GM21717 (cell line): ENCODE measurements around the gene BDH1.
A peak's percentile ranks its signal among the peaks of the same experiment; 100 is the strongest.

Experiments used
- ATAC-seq: cut with Tn5 transposase; IDR thresholded peaks from one replicate; pipeline ENCODE4 v1.9.1; 2021; ENCODE audit warnings: mild to moderate bottlenecking, moderate library complexity; ENCODE audit not compliant: unreplicated experiment

Gene BDH1

DNA sequence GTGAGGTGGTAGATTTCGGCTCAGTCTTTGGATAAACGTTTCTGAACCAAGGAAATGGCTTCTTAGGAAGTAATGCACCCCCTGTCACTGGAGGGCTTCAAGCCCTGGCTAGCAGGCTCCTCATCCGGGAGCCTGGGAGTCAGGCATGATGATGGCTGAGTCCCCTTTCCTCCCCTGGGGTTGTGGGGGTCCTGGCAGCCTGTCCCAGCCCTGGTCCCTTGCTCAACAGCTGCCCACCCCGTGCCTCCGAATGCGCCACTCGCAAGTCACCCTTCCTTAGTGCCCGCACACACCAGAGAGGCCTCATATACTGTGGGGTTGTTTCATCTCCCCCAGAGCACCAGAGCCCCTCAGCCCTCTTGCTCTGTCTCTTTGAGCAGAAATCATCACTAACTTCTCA is 48.2 kb downstream of the BDH1 start:
- no peak for ATAC-seq

DNA sequence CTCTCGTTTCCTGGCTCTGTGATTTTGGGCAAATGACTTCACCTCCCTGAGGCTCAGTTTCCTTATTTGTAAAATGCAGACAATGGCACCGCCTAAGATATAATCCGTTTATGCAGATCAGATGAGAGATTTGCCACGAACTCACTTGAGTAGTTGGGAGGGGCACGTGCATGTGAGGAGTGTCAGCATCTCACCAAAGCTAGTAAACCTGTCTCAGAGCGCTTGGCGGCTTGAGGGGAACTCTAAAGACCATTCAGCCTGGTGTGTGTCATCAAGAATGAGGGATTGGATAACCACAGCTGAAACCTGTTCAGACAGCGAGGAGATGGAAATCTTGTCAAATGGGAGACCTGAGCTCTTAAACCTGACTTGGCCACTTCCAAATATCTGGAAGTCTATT is 48.7 kb downstream of the BDH1 start:
- ATAC-seq = no peak

DNA sequence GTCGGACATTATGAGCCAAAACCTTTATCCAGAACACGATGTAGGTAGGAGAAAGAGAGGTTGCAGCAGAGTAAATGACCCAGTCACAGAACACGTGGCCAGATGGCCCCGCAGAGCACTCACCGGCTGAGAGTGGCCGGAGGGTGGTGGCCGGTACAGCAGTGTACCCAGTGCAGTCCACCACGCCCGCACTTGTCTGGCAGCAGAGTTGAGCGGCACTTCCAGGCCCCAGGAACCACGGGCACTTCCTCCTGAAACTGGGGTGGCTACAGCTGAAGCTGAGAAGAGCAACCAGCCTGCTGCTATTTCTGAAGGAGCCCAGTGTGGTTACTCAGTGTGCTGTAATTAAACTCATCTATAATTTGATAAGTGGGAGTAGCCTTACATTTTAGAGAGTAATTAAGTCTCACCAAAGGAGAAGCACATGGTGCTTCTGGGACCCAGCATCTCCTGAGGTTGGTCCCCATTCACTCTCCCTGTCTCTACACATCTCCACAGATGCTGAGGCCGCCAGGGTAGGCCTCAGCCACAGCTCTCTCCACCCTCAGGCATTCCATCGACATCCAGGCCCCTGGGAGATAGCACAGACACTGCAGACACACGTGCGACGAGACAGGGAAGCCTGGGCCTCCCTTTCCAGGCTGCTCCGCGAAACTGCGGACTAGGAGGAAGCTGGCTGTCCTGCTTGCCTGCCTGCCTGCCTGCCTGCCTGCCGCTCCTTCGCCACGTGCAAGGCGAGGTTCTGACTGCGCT is 49.8 kb downstream of the BDH1 start:
- no peak for ATAC-seq

DNA sequence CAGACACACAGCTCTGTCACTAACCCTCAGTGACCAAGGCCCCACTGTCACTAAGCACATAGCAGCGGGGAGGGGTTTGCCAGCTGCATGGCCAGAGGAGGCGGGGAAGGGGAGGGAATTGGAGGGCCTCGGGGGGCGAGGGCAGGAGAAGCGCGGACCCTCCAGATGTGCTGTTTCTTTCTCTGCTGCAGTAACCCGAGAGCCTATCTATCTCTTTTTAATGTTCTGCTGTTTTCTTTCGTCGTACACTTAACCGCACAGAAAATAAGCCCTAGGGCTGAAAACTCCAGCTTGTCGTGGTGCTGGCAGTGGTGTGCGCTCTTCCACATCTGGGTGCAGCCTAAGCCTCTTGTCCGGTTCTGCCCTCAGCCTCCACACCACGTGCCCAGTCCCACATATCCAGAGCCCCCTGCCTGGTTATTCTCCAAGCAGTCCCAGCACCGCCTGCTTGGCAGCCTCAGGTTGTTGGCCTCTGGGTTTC is 51.1 kb downstream of the BDH1 start:
- no peak for ATAC-seq

DNA sequence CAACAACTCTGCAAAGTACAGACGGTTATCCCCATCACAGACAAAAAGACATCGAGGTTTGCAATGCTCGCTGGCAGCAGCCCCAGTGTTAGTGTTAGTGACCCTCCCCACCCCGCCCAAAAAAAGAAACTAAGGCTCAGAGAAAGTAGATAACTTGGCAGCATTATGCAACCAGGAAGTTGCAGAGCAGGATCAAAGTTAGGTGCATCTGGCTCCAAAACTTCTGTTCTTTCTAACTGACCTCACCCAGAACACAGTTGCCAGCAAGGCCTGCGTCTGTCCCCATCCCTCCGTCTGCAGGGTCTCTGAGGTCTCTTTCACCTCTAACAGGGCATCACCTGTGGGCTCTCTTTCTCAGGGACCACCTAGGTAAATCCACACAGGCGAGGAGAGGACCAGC is 51.5 kb downstream of the BDH1 start:
- ATAC-seq = no peak

DNA sequence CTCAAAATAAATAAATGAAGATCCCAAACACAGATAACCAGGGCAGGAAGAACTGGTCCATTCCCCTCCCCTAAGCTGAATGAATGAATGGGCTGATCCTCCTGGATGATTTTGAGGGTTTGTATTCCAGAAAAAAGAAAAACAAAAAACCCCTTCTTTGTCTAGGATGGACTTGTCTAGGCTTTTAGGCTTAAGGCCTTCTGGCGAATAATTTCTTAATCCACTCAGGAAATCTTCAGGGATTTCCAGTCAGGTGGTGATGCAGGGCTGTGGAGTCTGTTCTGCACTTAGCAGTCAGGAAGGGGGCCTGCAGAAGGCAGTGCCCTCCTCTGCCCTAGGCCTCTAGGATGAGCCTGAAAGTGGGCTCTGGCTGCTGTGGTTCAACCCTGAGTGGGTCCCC is 52.1 kb downstream of the BDH1 start:
- no peak for ATAC-seq

DNA sequence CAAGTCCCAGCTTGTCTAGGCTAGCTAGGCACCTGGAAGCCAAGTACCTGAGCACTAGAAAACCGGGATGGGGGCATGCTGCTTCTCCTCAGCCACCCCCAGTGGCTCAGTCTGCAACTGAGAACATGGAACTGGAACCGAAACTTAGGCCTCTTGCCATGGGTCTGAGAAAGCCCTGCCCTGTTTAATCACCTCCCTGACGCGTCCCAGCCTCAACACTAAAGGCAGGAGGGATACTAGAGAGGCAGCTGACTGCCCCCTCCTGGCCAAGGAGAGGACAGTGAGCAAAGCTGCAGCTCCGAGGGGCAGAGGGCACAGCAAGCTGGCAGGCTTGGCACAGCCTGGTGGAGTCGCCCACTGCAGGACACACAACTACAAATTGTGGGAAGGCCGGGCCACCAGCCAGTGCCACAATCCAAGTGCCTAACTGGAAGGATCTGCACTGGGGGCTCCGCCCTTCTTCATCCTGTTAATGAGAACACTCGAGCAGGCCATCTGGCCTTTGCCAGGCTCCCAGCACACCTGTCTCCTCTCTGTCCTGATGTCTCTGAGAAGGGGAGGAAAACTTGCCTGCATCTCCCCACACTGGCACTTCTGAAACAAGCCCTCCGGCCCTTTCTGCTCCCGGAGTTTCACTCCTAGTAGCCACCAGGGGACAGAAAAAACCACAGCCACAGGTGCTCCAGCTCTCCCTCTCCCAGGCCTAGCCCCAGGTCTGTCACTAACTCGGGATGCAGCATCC is 53.7 kb downstream of the BDH1 start:
- peak; percentile 69 for ATAC-seq

DNA sequence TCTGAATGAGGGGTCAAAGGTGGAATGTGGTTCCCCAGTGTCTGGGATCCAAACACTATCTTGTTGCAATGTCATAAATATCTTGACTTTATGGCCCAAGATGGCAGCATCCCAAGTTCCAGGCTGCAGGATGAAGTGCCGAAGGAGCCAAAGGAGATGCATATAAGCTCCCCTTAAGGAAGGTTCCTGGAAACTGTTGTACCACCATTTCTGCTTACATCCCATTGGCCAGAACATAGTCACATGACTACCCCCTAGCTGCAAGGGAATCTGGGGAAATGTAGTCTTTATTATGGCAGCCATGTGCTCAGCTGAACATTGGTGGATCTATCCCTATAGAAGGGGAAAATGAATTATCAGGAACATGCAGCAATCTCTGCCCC is 54.3 kb downstream of the BDH1 start:
- peak; percentile 27 for ATAC-seq

DNA sequence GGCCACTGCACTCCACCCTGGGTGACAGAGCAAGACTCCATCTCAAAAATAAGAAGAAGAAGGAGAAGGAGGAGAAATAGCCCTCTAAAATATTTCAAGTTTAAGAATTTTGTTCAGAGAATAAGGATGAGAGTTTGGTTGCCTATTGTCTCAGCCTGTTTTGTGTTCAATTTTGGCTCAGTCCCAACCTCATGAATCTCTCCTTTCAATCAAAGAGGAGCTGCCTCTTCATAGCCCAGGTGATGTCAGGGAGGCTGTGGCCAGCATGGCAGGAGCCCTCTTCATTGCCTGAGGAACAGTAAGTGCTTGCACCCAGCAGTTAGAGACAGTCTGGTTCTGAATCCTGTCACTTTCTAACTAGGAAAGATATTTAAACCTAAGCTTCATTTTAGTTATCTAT is 55.0 kb downstream of the BDH1 start:
- ATAC-seq = no peak

DNA sequence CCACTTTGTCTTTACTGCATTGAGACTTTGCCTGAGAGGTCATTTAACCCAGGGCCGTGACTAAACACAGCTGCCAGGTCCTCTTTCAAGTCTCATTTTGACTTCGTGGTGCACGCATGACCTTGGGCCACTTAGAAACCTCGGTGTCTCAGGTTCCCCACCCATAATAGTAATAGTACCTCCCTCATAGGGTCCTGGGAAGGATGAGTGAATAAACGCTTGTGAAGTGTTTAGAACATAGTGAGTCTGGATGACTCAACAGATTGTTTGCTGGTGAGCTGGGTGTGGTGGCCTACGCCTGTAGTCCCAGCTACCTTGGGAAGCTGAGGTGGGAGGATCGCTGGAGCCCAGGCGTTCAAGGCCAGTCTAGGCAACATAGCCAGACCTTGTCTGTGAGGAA is 56.3 kb downstream of the BDH1 start:
- ATAC-seq = no peak

DNA sequence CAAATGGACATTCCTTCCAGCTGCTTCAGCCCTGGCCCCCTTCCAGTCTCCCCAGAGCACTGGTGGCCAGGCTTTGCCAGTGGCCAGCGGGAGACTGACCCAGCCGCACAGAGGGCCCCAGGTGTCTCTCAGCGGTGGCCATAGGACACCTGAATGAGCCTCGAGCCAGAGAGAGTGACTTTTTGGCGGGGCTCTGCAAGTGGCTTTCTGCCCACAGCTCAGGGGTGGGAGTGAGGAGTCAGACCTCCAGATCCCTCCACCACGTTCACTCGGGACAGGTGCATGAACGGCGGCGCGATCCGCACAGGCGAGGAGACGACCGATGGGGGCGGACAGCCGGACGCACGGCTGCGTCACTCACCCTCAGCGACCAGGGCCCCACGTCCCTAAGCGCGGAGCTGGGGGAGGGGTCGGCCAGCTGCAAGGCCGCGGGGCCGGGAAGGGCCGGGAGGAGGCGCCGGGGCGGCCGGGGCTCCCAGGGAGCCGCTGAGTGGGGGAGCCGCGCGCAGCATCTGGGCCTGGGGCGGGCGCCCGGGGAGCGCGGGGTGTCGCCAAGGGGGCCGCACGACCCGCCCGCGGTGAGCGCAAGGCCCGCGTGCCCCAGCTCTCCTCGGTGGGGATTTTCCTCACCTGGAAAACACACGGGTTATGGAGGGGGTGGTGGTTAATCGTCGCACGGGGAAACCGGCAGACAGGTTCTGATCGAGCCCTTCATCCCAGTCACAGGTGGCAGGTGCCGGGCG is 57.1 kb downstream of the BDH1 start:
- ATAC-seq = no peak

DNA sequence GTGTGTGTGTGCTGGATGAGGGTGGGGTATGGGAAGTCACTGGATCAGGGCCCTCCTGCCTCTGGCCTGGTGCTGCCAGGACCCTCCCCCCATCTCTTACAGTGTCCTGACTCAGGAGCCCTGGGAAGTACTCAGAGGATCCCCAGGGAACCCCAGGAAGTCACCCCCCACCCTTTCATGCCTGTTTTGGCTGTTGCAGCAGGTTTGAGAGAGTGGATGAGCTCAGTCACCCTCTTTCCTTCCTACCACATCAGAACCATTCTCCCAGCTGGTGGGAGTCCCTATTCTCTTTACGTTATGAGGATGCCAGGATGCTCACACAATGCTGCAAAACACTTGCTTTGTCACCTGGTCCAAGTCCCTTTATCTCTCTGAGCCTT is 59.0 kb downstream of the BDH1 start:
- no peak for ATAC-seq

DNA sequence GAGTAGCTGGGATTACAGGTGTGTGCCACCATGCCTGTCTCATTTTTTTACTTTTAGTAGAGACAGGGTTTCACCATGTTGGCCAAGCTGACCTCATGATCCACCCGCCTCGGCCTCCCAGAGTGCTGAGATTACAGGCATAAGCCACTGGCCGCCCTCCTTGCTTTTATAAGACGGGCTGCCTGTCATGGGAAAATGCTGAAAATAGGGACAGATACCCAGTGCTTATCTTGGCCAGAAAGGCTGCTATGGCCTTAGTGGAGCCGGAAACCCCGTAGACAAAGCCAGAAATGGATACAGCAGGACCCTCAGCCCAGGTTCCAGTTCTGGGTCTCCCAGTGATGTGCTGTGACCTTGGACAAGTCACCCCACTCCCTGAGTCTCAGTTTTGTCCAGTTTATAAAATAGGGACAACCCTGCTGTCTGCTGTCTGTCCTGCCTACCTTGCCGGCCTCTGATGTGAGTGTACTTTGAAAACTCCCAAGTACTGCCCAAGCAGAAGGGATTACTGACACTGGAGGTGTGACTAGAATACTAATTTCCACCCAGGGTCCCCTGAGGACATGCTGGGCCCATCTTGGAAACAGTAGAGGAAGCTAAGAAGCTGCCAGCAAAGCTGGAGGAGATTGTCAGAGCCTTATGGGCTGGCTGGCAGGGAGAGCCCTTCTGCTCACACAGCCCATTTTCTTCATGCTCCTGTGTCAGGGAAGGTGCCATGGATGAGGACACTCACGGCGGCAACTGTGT is 59.6 kb downstream of the BDH1 start:
- no peak for ATAC-seq

DNA sequence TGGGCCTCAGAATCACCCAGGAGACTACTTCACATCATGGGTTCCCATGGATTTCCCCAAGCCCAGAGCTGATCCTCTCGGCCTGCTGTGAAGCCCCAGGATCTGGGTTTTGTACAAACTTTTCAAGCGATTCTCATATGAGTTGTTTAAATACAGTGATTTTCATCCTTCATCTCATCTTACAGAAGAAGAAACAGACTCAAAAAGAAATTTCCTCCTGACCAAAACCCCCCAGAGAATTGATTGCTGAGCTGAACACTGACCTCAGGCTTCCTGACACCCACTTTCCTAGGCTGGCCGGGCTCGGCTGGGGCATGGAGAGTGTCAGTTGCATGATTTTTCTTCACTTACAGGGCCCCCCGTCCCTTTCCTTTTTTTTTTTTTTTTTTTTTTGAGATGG is 60.3 kb downstream of the BDH1 start:
- ATAC-seq = no peak

DNA sequence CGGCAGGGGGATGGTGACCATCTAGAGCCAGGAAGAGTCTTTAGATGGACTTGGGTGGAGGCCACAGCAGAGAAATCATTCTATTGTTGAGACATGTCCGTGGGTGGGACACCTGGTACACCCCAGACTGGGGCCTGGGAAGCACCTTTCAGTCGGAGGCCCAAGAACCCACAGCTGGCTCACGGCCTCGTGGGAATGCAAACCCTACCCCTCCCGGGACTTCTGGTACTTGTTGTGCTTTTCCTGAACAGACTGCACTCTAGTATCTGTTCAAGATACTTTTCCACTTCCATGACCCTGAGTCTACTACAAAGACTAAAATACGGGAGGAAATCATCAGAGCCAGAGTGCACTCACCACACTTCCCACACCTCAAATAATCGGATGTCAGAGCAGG is 60.7 kb downstream of the BDH1 start:
- ATAC-seq = no peak

DNA sequence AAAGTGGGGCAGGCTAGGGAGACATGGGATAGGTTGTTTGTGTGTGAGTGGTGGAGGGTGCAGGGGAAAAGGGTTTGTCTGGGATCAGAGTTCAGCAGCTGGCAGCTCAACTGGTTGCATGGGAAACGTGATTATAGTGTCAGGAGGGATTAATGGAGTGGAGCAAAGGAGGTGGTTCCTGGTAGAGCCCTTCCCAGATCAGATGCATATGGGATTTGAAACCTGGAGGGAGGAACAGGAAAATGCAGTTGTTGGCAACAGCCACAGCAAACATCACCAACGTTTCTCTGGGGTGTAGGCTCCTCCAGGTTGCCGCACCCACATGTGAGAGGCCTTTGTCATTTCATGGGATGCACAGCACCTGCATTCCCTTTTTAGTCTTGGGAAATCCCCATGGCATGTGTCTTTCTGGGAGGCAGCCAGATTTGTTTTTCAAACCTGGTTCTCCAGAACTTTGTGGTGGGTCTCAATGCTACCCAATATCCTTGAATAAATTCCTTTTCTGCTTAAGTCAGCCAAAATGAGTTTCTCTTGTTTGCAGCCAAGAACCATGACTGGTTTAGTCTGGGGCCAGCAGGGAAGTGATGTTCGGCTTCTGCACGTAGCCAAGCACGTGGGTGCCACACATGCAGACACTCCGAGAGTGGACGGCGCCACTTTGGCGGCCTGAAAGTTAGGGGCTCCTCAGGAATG is 61.3 kb downstream of the BDH1 start:
- no peak for ATAC-seq

DNA sequence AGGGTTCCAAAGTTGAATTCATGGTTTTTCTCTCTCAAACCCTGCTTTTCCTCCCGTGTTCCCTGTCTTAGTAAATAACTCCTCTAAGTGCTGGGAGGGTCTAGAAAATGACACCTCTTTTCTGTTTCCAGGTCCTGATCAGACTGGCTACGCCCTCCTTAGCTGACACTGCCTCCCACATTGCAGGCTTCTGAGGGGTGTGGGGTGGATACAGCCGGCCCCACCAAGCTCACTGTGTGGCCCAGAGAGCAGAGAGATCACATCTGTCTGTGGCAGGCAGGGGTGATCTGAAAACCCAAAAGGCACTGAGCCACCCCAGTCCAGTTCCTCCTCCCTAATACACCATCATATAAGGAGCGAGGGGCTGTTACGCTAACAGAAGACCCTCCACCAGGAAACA is 62.7 kb downstream of the BDH1 start:
- no peak for ATAC-seq

DNA sequence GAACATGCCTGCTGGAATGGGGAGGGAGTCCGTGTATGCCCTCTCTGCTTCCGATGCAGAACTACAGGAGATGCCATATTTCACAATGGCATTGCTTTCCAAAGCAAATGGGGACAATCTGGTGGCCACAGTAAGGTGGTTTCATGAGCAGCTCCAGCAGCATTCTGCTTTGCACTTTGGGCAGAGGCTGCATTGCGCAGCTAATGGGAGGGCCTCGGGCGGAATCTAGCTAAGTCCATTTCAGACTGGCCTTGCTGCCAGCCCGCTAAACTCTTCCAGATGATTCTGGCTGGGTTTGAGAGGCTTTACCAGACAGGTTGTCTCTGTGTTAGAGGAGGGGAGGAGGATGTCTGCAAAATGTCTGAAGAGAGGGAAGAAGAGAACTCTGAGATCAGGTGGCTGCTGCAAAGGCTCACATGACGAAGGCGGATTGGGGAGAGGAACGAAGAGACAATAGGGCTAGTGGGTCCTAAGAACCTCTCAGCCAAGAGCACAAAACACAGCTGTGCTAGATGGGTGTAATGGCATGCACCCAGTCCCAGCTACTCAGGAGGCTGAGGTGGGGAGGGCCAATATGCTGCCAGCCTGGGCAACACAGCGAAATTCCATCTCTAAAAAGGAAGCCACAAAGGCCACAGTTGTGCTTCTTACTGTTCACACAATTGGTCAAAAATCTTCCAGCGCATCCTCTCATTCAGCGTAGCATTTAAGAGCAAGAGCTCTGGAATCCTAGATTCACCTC is 63.7 kb downstream of the BDH1 start:
- ATAC-seq = no peak

DNA sequence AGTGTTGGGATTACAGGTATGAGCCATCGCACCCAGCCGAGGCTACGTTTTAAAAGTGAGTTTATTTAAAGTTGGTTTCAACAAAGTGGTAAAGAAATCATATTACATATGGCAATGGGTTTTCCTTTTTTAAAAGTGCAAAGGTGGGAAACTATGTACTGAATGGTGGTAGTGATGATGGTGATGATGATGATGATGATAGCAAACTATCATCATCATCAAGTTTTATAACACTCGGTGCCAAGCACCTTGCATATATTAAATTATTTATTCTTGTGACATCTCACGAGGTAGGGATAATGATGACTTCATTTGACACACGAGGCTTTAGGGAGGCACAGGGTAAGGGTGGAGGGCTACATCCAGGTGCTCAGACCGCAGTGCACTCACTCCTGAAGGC is 64.3 kb downstream of the BDH1 start:
- no peak for ATAC-seq
